CD14-positive monocyte (primary cell): ENCODE results near the gene GPR26. TPM values are rescaled to one million over a fixed set of nuclear protein-coding genes. Genes with fewer than 3 reads are reported as not detected.

Experiments used
- DNase-seq, 3 donors: peaks; one replicate each; pipeline ENCODE4 v3.0.0-alpha.2; 2011 to 2022
- H2AFZ ChIP-seq: 2 replicates; pipeline ENCODE4 v1.6.0; 2012; ENCODE audit warnings: mild to moderate bottlenecking, low read depth, low read length, inconsistent platforms; ENCODE audit not compliant: insufficient read depth, poor library complexity, severe bottlenecking
- H3K27ac ChIP-seq, 2 donors: 1 replicate in 1 of 2; 2 replicates in 1 of 2; pipeline ENCODE4 v1.5.1; 2012 to 2013; ENCODE audit warnings: low read length in 2 of 2, control low read depth in 1 of 2, inconsistent platforms in 1 of 2, low read depth in 1 of 2, mild to moderate bottlenecking in 1 of 2
- H3K27me3 ChIP-seq, 2 donors: one replicate each; pipeline versions ENCODE4 v1.6.0 to v1.6.1; 2011 to 2013; ENCODE audit warnings: low read length in 2 of 2; ENCODE audit not compliant: control insufficient read depth in 2 of 2, insufficient read depth in 2 of 2
- H3K36me3 ChIP-seq, 2 donors: replicated peaks in 1 of 2; 1 replicate in 1 of 2; 2 replicates in 1 of 2; pipeline versions ENCODE4 v1.5.1 to v1.6.1; 2012 to 2013; ENCODE audit warnings: low read length in 2 of 2, control low read depth in 1 of 2, inconsistent platforms in 1 of 2, mild to moderate bottlenecking in 1 of 2; ENCODE audit not compliant: insufficient read depth in 2 of 2, control insufficient read depth in 1 of 2
- H3K4me1 ChIP-seq, 2 donors: 1 replicate in 1 of 2; 2 replicates in 1 of 2; pipeline versions ENCODE4 v1.5.1 to v1.6.1; 2012 to 2013; ENCODE audit warnings: low read length in 2 of 2, control low read depth in 1 of 2, inconsistent platforms in 1 of 2, mild to moderate bottlenecking in 1 of 2, moderate library complexity in 1 of 2; ENCODE audit not compliant: insufficient read depth in 2 of 2, control insufficient read depth in 1 of 2
- H3K4me2 ChIP-seq: replicated peaks from 2 replicates; pipeline ENCODE3; 2012; ENCODE audit warnings: low read length, moderate library complexity, mild to moderate bottlenecking; ENCODE audit not compliant: poor library complexity, severe bottlenecking; ENCODE audit errors: extremely low read depth
- H3K4me3 ChIP-seq, 3 experiments: fragments of 200-600 bp in 1 of 3; sonication (generic) in 1 of 3; replicated peaks in 1 of 3; 1 replicate in 2 of 3; 2 replicates in 1 of 3; pipeline ENCODE4 v1.5.1; 2011 to 2013; ENCODE audit warnings: low read length in 3 of 3, mild to moderate bottlenecking in 3 of 3, control low read depth in 2 of 3, low read depth in 2 of 3, inconsistent platforms in 1 of 3, moderate library complexity in 1 of 3
- H3K79me2 ChIP-seq: 2 replicates; pipeline ENCODE4 v1.6.0; 2012; ENCODE audit warnings: mild to moderate bottlenecking, control low read depth, inconsistent platforms, low read length, moderate library complexity; ENCODE audit not compliant: insufficient read depth
- H3K9ac ChIP-seq: 2 replicates; pipeline ENCODE4 v1.6.0; 2017; ENCODE audit warnings: low read length, mild to moderate bottlenecking; ENCODE audit not compliant: insufficient read depth, poor library complexity, severe bottlenecking
- H3K9me3 ChIP-seq, 2 donors: replicated peaks in 1 of 2; 1 replicate in 1 of 2; 2 replicates in 1 of 2; pipeline versions ENCODE4 v1.5.1 to v1.6.1; 2012 to 2013; ENCODE audit warnings: low read length in 2 of 2, control low read depth in 1 of 2; ENCODE audit not compliant: control insufficient read depth in 1 of 2, insufficient read depth in 1 of 2
- H4K20me1 ChIP-seq: 2 replicates; pipeline ENCODE4 v1.6.0; 2012; ENCODE audit warnings: mild to moderate bottlenecking, low read length, control low read depth, moderate library complexity; ENCODE audit not compliant: insufficient read depth
- H3K27ac Mint-ChIP-seq, 7 donors: one replicate each; pipeline ENCODE4 v1.8.0; 2020; ENCODE audit warnings: mild to moderate bottlenecking in 7 of 7, mixed read lengths in 7 of 7, moderate library complexity in 6 of 7, inconsistent platforms in 2 of 7
- H3K27me3 Mint-ChIP-seq, 3 donors: one replicate each; pipeline ENCODE4 v1.8.0; 2021 to 2022; ENCODE audit warnings: low read depth in 3 of 3, mild to moderate bottlenecking in 3 of 3, mixed read lengths in 3 of 3, moderate library complexity in 3 of 3, inconsistent platforms in 1 of 3
- H3K36me3 Mint-ChIP-seq, 2 donors: one replicate each; pipeline ENCODE4 v1.8.0; 2020; ENCODE audit warnings: mixed read lengths in 2 of 2, inconsistent platforms in 1 of 2, mild to moderate bottlenecking in 1 of 2
- H3K4me1 Mint-ChIP-seq: one replicate; pipeline ENCODE4 v1.8.0; 2020; ENCODE audit warnings: mild to moderate bottlenecking, mixed read lengths
- H3K4me3 Mint-ChIP-seq, 2 donors: one replicate each; pipeline ENCODE4 v1.8.0; 2020; ENCODE audit warnings: mild to moderate bottlenecking in 2 of 2, mixed read lengths in 2 of 2, moderate library complexity in 1 of 2
- H3K9me3 Mint-ChIP-seq, 7 donors: one replicate each; pipeline ENCODE4 v1.8.0; 2020 to 2022; ENCODE audit warnings: mixed read lengths in 7 of 7, mild to moderate bottlenecking in 6 of 7, moderate library complexity in 6 of 7, inconsistent platforms in 2 of 7
- CTCF ChIP-seq: fragments of 200-600 bp; IDR thresholded peaks from one replicate; pipeline ENCODE4 v1.8.0; 2022; ENCODE audit warnings: antibody characterized with exemption, mild to moderate bottlenecking
- WGBS: methylation state at CpG from one replicate; pipeline ENCODE4 v1.1.5; 2013; ENCODE audit warnings: missing lambda C conversion rate; ENCODE audit not compliant: insufficient coverage; 5-methylcytosine and 5-hydroxymethylcytosine counted together
- intact Hi-C, 2 donors: fragments of 100-400 bp; cut with micrococcal nuclease; formaldehyde crosslinking; loops; one replicate each; pipeline versions ENCODE4 v1.15.0 to v1.15.1; 2023
- polyA plus RNA-seq, 3 donors: library from polyadenylated mRNA; depleted of rRNA in 1 of 3; unstranded in 2 of 3; stranded (reverse) in 1 of 3; fragments of 300-500 nt in 2 of 3; fragments of >200 nt in 1 of 3; fragmentation: Illumina TruSeq in 2 of 3; gene quantifications; 1 replicate in 2 of 3; 2 replicates in 1 of 3; pipeline ENCODE4 v1.2.3, GENCODE V29; 2012 to 2021

GPR26 gene
- polyA plus RNA-seq, 3 donors: not detected

GRCh38 chr10:123681285-123681684 is 15.1 kb downstream of the GPR26 start:
- Mint-ChIP-seq H3K27ac (no peak overlapping the region), H3K4me1 (no peaks in the 10 kb centered on the region), H3K27me3 (peaks cover 3 to 8% (median 7%) of the 10 kb centered on the region in 3 donors), H3K4me3 (no peak overlapping the region), H3K36me3 (no peaks in the 10 kb centered on the region), H3K9me3 (no peaks in the 10 kb centered on the region)
- H3K4me1 ChIP-seq: no peaks in the 10 kb centered on the region
- no peak overlapping the region for H3K4me2 ChIP-seq
- TF ChIP-seq CTCF: no peak
- H3K9me3 ChIP-seq: no peaks in the 10 kb centered on the region
- H3K27me3 ChIP-seq: no peaks in the 10 kb centered on the region
- H3K27ac ChIP-seq: no peak overlapping the region
- H4K20me1 ChIP-seq: no peaks in the 10 kb centered on the region
- H3K79me2 ChIP-seq: no peaks in the 10 kb centered on the region
- WGBS: 100% methylated on average over 2 of the region's 9 CpGs
- intact Hi-C loops: no loop called here
- H3K36me3 ChIP-seq: no peaks in the 10 kb centered on the region
- H3K4me3 ChIP-seq: no peak overlapping the region
- no peak for DNase-seq
- no peak overlapping the region for H3K9ac ChIP-seq
- H2AFZ ChIP-seq: no peak overlapping the region

- Histone ChIP-seq H3K9me3 (no peaks in the 10 kb centered on the region), H3K27me3 (no peaks in the 10 kb centered on the region), H3K4me3 (no peak overlapping the region), H3K9ac (no peak overlapping the region), H3K4me1 (no peaks in the 10 kb centered on the region), H3K36me3 (no peaks in the 10 kb centered on the region), H2AFZ (no peak overlapping the region), H3K4me2 (no peak overlapping the region), H4K20me1 (no peaks in the 10 kb centered on the region), H3K27ac (no peak overlapping the region), H3K79me2 (no peaks in the 10 kb centered on the region)
- no peak overlapping the region for H3K27ac Mint-ChIP-seq
- no peak overlapping the region for H3K4me3 Mint-ChIP-seq
- intact Hi-C loops: no loop called here
- H3K36me3 Mint-ChIP-seq: no peaks in the 10 kb centered on the region
- H3K4me1 Mint-ChIP-seq: no peaks in the 10 kb centered on the region
- WGBS: 100% methylated on average over 2 of the region's 2 CpGs
- no peaks in the 10 kb centered on the region for H3K9me3 Mint-ChIP-seq
- H3K27me3 Mint-ChIP-seq: peaks cover 3 to 10% (median 7%) of the 10 kb centered on the region in 3 donors
- no peak for DNase-seq
- TF ChIP-seq CTCF: no peak
These were observed 16.3 kb downstream of the GPR26 start for GRCh38 chr10:123682477-123682876.
